Neutrophil (primary cell): Measurements from ENCODE around the gene DBN1.
"Not testable (repeated sequence)": the region's sequence is repeated elsewhere in the genome, so short reads cannot be mapped to it uniquely, and the experiment has no call there.

Experiments used
- H3K27ac ChIP-seq: fragments of 200-600 bp; sonication (generic); 2 replicates; pipeline ENCODE4 v1.5.1; 2016; ENCODE audit warnings: mild to moderate bottlenecking, moderate library complexity
- H3K27me3 ChIP-seq: fragments of 200-600 bp; sonication (generic); 2 replicates; pipeline ENCODE4 v1.6.0; 2016; ENCODE audit warnings: mild to moderate bottlenecking
- H3K36me3 ChIP-seq: fragments of 200-600 bp; sonication (generic); 2 replicates; pipeline ENCODE4 v1.5.1; 2017
- H3K4me1 ChIP-seq, 2 experiments: fragments of 200-600 bp in 1 of 2; sonication (generic) in 1 of 2; 1 replicate in 1 of 2; 2 replicates in 1 of 2; pipeline versions ENCODE4 v1.5.1 to v1.6.1; 2013 to 2016; ENCODE audit warnings: low read depth in 1 of 2, low read length in 1 of 2, mild to moderate bottlenecking in 1 of 2, moderate library complexity in 1 of 2; ENCODE audit not compliant: control insufficient read depth in 1 of 2, insufficient read depth in 1 of 2
- H3K4me3 ChIP-seq, 2 experiments: fragments of 200-600 bp in 1 of 2; sonication (generic) in 1 of 2; 1 replicate in 1 of 2; 2 replicates in 1 of 2; pipeline ENCODE4 v1.5.1; 2013 to 2016; ENCODE audit warnings: low read depth in 1 of 2, low read length in 1 of 2, mild to moderate bottlenecking in 1 of 2, moderate library complexity in 1 of 2
- H3K9me3 ChIP-seq: fragments of 200-600 bp; sonication (generic); 2 replicates; pipeline ENCODE4 v1.5.1; 2016
- CTCF ChIP-seq: fragments of 200-600 bp; sonication (generic); IDR thresholded peaks from 2 replicates; pipeline ENCODE4 v1.5.1; 2016; ENCODE audit warnings: antibody characterized with exemption

The DBN1 gene

GRCh38 chr5:177487144-177487543 lies 13.7 kb upstream of the DBN1 start:
- Histone ChIP-seq H3K27ac (no peak overlapping the region), H3K9me3 (no peaks in the 10 kb centered on the region), H3K4me3 (no peak overlapping the region), H3K4me1 (peaks cover 11 to 16% of the 10 kb centered on the region in 2 experiments), H3K27me3 (no peaks in the 10 kb centered on the region), H3K36me3 (peaks cover 99% of the 10 kb centered on the region)
- TF ChIP-seq CTCF = no peak

GRCh38 chr5:177486256-177486655 lies 12.8 kb upstream of the DBN1 start:
- no peaks in the 10 kb centered on the region for H3K9me3 ChIP-seq
- peaks cover 7 to 8% of the 10 kb centered on the region in 2 experiments for H3K4me1 ChIP-seq
- no peak overlapping the region for H3K27ac ChIP-seq
- H3K27me3 ChIP-seq = no peaks in the 10 kb centered on the region
- no peak overlapping the region for H3K4me3 ChIP-seq
- peaks cover 99% of the 10 kb centered on the region for H3K36me3 ChIP-seq
- no peak for TF ChIP-seq CTCF

GRCh38 chr5:177485753-177486152 lies 12.3 kb upstream of the DBN1 start:
- not testable (repeated sequence) for H3K4me3 ChIP-seq, H3K4me1 ChIP-seq, H3K9me3 ChIP-seq, H3K27ac ChIP-seq, H3K27me3 ChIP-seq
- peaks cover 97% of the 10 kb centered on the region for H3K36me3 ChIP-seq

- H3K9me3 ChIP-seq = no peaks in the 10 kb centered on the region
- H3K27me3 ChIP-seq = no peaks in the 10 kb centered on the region
- H3K27ac ChIP-seq = peak overlapping the region; percentile 9
- H3K4me1 ChIP-seq = peaks cover under 1 to 1% of the 10 kb centered on the region in 2 experiments
- TF ChIP-seq CTCF = no peak
- peaks cover 91% of the 10 kb centered on the region for H3K36me3 ChIP-seq
- no peak overlapping the region for H3K4me3 ChIP-seq
Measured at GRCh38 chr5:177484902-177485549, 11.6 kb upstream of the DBN1 start.

- peak overlapping the region; percentile 9 for H3K27ac ChIP-seq
- H3K4me1 ChIP-seq = peaks cover 8 to 9% of the 10 kb centered on the region in 2 experiments
- peaks cover 91% of the 10 kb centered on the region for H3K36me3 ChIP-seq
- H3K4me3 ChIP-seq = no peak overlapping the region
- H3K9me3 ChIP-seq = no peaks in the 10 kb centered on the region
- no peaks in the 10 kb centered on the region for H3K27me3 ChIP-seq
- TF ChIP-seq CTCF = no peak
Measured at GRCh38 chr5:177483994-177484901, 10.8 kb upstream of the DBN1 start.

- H3K27me3 ChIP-seq = no peaks in the 10 kb centered on the region
- peaks cover 91% of the 10 kb centered on the region for H3K36me3 ChIP-seq
- no peak for TF ChIP-seq CTCF
- H3K27ac ChIP-seq = no peak overlapping the region
- H3K4me1 ChIP-seq = peaks cover 20 to 21% of the 10 kb centered on the region in 2 experiments
- no peaks in the 10 kb centered on the region for H3K9me3 ChIP-seq
- H3K4me3 ChIP-seq = no peak overlapping the region
Measured at GRCh38 chr5:177483042-177483441, 9.6 kb upstream of the DBN1 start.
